Panc1 (cell line): ENCODE results near the gene NEAT1. TPM values are rescaled to one million over a fixed set of nuclear protein-coding genes. Genes with fewer than 3 reads are reported as not detected.

Experiments
- ATAC-seq: fragments of 200-7000 bp; cut with Tn5 transposase; 2 replicates; pipeline ENCODE4 v1.9.1; 2020; ENCODE audit warnings: mild to moderate bottlenecking, moderate library complexity
- BruUV-seq: library from RNA; stranded (reverse); fragments of 400-500 nt; replicated peaks from 2 replicates; lab custom pipeline; 2021; lab: Mats Ljungman, UMichigan
- CTCF ChIA-PET: fragments of 300-600 bp; sonication (Branson Sonifier 250); formaldehyde crosslinking; loops from one replicate; lab custom pipeline; 2022; ENCODE audit warnings: antibody characterized with exemption; lab: Charles Lee
- POLR2A ChIA-PET: fragments of 300-600 bp; sonication (Branson Sonifier 250); formaldehyde crosslinking; loops from one replicate; lab custom pipeline; 2022; ENCODE audit warnings: antibody characterized with exemption; lab: Charles Lee
- DNase-seq: peaks from one replicate; pipeline ENCODE4 v3.0.0-alpha.2; 2010; ENCODE audit warnings: low read depth, low spot score
- H3K27ac ChIP-seq: 2 replicates; pipeline ENCODE4 v1.5.1; 2011; ENCODE audit warnings: mild to moderate bottlenecking, low read length, inconsistent platforms
- H3K27me3 ChIP-seq: fragments of 200-500 bp; sonication (Bioruptor generic); 2 replicates; pipeline ENCODE4 v1.6.0; 2014; ENCODE audit warnings: low read length, inconsistent platforms; ENCODE audit not compliant: control insufficient read depth, insufficient read depth
- H3K36me3 ChIP-seq: fragments of 200-500 bp; sonication (Bioruptor generic); 2 replicates; pipeline ENCODE4 v1.5.1; 2014; ENCODE audit warnings: inconsistent platforms, mild to moderate bottlenecking, low read length, moderate library complexity; ENCODE audit not compliant: control insufficient read depth, insufficient read depth
- H3K4me1 ChIP-seq: 2 replicates; pipeline ENCODE4 v1.5.1; 2011; ENCODE audit warnings: inconsistent platforms, mild to moderate bottlenecking, low read length, moderate library complexity; ENCODE audit not compliant: control insufficient read depth, insufficient read depth
- H3K4me3 ChIP-seq, 2 experiments: 2 replicates each; pipeline ENCODE4 v1.5.1; 2011 to 2012; ENCODE audit warnings: low read depth in 2 of 2, low read length in 2 of 2, mild to moderate bottlenecking in 2 of 2, inconsistent platforms in 1 of 2, moderate library complexity in 1 of 2
- H3K9me3 ChIP-seq: fragments of 200-500 bp; sonication (Bioruptor generic); 2 replicates; pipeline ENCODE4 v1.5.1; 2014; ENCODE audit warnings: low read depth, mild to moderate bottlenecking, inconsistent platforms, low read length, moderate library complexity; ENCODE audit not compliant: control insufficient read depth, insufficient read depth
- CTCF ChIP-seq: fragments of 450-650 bp; IDR thresholded peaks from 2 replicates; pipeline ENCODE4 v1.5.1; 2017; ENCODE audit warnings: mild to moderate bottlenecking
- POLR2AphosphoS5 ChIP-seq: IDR thresholded peaks from 2 replicates; pipeline ENCODE4 v1.6.1; 2012; ENCODE audit warnings: mild to moderate bottlenecking, low read depth, low read length, moderate library complexity
- SIN3A ChIP-seq: IDR thresholded peaks from 2 replicates; pipeline ENCODE4 v1.6.1; 2012; ENCODE audit warnings: low read depth, mild to moderate bottlenecking, low read length, moderate library complexity, borderline replicate concordance; ENCODE audit not compliant: insufficient read depth
- TCF7L2 ChIP-seq: IDR thresholded peaks from 2 replicates; pipeline ENCODE4 v1.6.1; 2011; ENCODE audit warnings: mild to moderate bottlenecking, low read depth, low read length, inconsistent platforms
- in situ Hi-C: cut with HindIII; loops from 2 replicates; pipeline ENCODE4 v1.10.0; 2016; ENCODE audit warnings: low sequenced_read_pairs, low pct_unique_long_range_greater_than_20kb
- intact Hi-C: fragments of 100-400 bp; cut with micrococcal nuclease; formaldehyde crosslinking; loops from one replicate; pipeline ENCODE4 v1.10.0; 2022; ENCODE audit not compliant: unreplicated experiment
- total RNA-seq: library from RNA; stranded (reverse); gene quantifications from one replicate; pipeline ENCODE4 v1.2.1, GENCODE V29; 2021; ENCODE audit not compliant: unreplicated experiment
- TF ChIP-seq, protein P1 (sequence below), 2 experiments: IDR thresholded peaks; 2 replicates each; pipeline ENCODE4 v1.6.1; 2011 to 2012; ENCODE audit warnings: low read depth in 2 of 2, control low read depth in 1 of 2, low read length in 1 of 2, mild to moderate bottlenecking in 1 of 2, moderate library complexity in 1 of 2; ENCODE audit not compliant: insufficient read depth in 1 of 2

Gene NEAT1
- total RNA-seq, 1 experiment from 2014 or later, result 731 TPM

DNA sequence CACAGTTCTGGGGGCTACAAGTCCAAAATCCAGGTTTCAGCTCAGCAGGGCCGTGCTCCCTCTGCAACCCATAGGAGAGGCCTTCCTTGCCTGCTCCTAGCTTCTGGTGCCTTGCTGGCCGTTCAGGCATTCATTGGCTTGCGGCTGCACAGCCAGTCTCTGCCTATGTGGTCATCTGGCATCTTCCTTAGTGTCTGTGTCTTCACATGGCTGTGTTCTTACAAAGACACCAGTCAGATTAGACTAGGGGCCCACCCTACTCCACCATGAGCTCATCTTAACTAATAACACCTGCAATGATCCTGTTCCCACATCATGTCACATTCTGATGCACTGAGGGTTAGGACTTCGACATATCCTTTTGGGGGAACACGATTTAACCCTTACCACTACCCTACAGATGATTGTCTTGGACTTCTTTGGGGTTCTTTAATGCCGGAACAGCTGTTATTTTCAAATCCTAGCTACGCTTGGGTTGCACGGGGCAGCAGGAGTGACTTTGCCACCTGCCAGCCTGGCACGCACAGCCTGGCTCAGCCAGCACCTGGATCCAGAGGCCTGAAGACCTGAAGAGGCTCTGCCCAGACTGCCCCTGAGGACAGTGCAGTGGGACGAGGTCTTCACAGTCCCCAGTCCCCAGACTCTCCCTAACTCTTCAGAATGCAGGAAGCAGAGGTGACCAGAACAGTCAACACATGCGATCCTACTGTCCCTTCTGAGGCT, 7.7 kb upstream of the NEAT1 start:
- ATAC-seq (no peak), DNase-seq (no peak)
- POLR2A ChIA-PET, result interaction anchor here (0.5 to 2.0 kb wide), 6 partner anchors 18 to 94 kb away, joined by 3 to 11 read pairs (median 4); partner anchors contain the start of gene MALAT1
- intact Hi-C loops, result loop anchor here (5.0 kb wide), 1 partner anchor 97 kb away; no protein-coding TSS in a partner anchor
- H3K9me3 ChIP-seq, result no peaks in the 10 kb centered on the region
- no peak overlapping the region for H3K4me3 ChIP-seq
- in situ Hi-C loops, result no loop called here
- peak overlapping the region; percentile 100 for H3K27ac ChIP-seq
- H3K36me3 ChIP-seq, result no peaks in the 10 kb centered on the region
- no peaks in the 10 kb centered on the region for H3K27me3 ChIP-seq
- no peak for TF ChIP-seq SIN3A
- TF ChIP-seq, protein P1, sequence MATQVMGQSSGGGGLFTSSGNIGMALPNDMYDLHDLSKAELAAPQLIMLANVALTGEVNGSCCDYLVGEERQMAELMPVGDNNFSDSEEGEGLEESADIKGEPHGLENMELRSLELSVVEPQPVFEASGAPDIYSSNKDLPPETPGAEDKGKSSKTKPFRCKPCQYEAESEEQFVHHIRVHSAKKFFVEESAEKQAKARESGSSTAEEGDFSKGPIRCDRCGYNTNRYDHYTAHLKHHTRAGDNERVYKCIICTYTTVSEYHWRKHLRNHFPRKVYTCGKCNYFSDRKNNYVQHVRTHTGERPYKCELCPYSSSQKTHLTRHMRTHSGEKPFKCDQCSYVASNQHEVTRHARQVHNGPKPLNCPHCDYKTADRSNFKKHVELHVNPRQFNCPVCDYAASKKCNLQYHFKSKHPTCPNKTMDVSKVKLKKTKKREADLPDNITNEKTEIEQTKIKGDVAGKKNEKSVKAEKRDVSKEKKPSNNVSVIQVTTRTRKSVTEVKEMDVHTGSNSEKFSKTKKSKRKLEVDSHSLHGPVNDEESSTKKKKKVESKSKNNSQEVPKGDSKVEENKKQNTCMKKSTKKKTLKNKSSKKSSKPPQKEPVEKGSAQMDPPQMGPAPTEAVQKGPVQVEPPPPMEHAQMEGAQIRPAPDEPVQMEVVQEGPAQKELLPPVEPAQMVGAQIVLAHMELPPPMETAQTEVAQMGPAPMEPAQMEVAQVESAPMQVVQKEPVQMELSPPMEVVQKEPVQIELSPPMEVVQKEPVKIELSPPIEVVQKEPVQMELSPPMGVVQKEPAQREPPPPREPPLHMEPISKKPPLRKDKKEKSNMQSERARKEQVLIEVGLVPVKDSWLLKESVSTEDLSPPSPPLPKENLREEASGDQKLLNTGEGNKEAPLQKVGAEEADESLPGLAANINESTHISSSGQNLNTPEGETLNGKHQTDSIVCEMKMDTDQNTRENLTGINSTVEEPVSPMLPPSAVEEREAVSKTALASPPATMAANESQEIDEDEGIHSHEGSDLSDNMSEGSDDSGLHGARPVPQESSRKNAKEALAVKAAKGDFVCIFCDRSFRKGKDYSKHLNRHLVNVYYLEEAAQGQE (IDR thresholded peaks at IDR 0.05; ENCODE audit: insufficient read depth in 1 of 2, low read depth in 2 of 2, low read length in 1 of 2), result no peak
- peak; percentile 50; the same call in 1 of the 2 replicates for TF ChIP-seq POLR2AphosphoS5
- no peak for TF ChIP-seq CTCF
- TF ChIP-seq TCF7L2, result no peak
- no TSS peak for BruUV-seq
- CTCF ChIA-PET, result interaction anchor here (0.6 to 1.2 kb wide), 4 partner anchors 43 to 140 kb away, joined by 3 to 7 read pairs (median 4); no protein-coding TSS in a partner anchor
- H3K4me1 ChIP-seq, result peaks cover 52% of the 10 kb centered on the region

- ATAC-seq, result no peak
- in situ Hi-C loops, result no loop called here
- peak overlapping the region; percentile 100 for H3K27ac ChIP-seq
Observed at GRCh38 chr11:65415499-65416340, 6.9 kb upstream of the NEAT1 start.

More at GRCh38 chr11:65415499-65416340, 6.9 kb upstream of the NEAT1 start:
- no peaks in the 10 kb centered on the region for H3K9me3 ChIP-seq
- peaks cover 60% of the 10 kb centered on the region for H3K4me1 ChIP-seq
- H3K4me3 ChIP-seq, result peak overlapping the region; percentile 18 to 39
- TF ChIP-seq SIN3A (no peak), POLR2AphosphoS5 (peak; percentile 63; the same call in 1 of the 2 replicates)
- ChIA-PET POLR2A (interaction anchor here (0.5 to 2.6 kb wide), 7 partner anchors 12 to 93 kb away, joined by 3 to 19 read pairs (median 4); partner anchors contain the start of gene MALAT1), CTCF (interaction anchor here (0.6 to 1.5 kb wide), 13 partner anchors 21 to 242 kb away, joined by 3 to 8 read pairs (median 4); partner anchors contain the start of gene FAM89B)
- intact Hi-C loops, result loop anchor here (5.0 kb wide), 1 partner anchor 97 kb away; no protein-coding TSS in a partner anchor
- H3K36me3 ChIP-seq, result no peaks in the 10 kb centered on the region
- no peak for DNase-seq
- no TSS peak for BruUV-seq
- H3K27me3 ChIP-seq, result no peaks in the 10 kb centered on the region
